ENCODE measurements around the gene UBR7.

Gene UBR7

GRCh38 chr14:93262446-93262845 is 55.4 kb downstream of the UBR7 start:
- no peak for DNase-seq

- DNase-seq = no peak
Measured at GRCh38 chr14:93263416-93263815, 56.4 kb downstream of the UBR7 start.

- DNase-seq = no peak
Measured at GRCh38 chr14:93266127-93266526, 59.1 kb downstream of the UBR7 start.

GRCh38 chr14:93267149-93267711 is 60.2 kb downstream of the UBR7 start:
- no peak for DNase-seq

GRCh38 chr14:93268406-93268805 is 61.4 kb downstream of the UBR7 start:
- DNase-seq = no peak

GRCh38 chr14:93269341-93270068 is 62.4 kb downstream of the UBR7 start:
- no peak for DNase-seq

- DNase-seq = no peak
Measured at GRCh38 chr14:93271111-93271510, 64.1 kb downstream of the UBR7 start.

GRCh38 chr14:93274055-93274806 is 67.2 kb downstream of the UBR7 start:
- DNase-seq = no peak

- no peak for DNase-seq
Measured at GRCh38 chr14:93276031-93276716, 69.1 kb downstream of the UBR7 start.

Measured in activated CD4-positive, CD25-positive, alpha-beta regulatory T cell (primary cell).